Endothelial cell of umbilical vein (primary cell): ENCODE results near the gene KIAA0753. TPM values are rescaled to one million over a fixed set of nuclear protein-coding genes. Genes with fewer than 3 reads are reported as not detected.

Experiments used
- BruUV-seq: library from RNA; stranded (reverse); fragments of 400-500 nt; replicated peaks from 2 replicates; lab custom pipeline; 2021; lab: Mats Ljungman, UMichigan
- CTCF ChIA-PET: fragments of 300-600, 350-600 bp; sonication (Branson Sonifier 250); formaldehyde crosslinking; loops from one replicate; lab custom pipeline; 2021; ENCODE audit warnings: antibody characterized with exemption, inconsistent platforms; lab: Charles Lee
- POLR2A ChIA-PET: fragments of 300-600, 350-600 bp; sonication (Branson Sonifier 250); formaldehyde crosslinking; loops from one replicate; lab custom pipeline; 2021; ENCODE audit warnings: antibody characterized with exemption, inconsistent platforms; lab: Charles Lee
- DNase-seq: peaks from one replicate; pipeline ENCODE4 v3.0.0-alpha.2; 2011; ENCODE audit warnings: low read depth, low spot score
- FAIRE-seq: peaks from 2 replicates; lab custom pipeline; 2011; peaks lifted over from hg19 to GRCh38; lab: Jason Lieb, UNC
- H2AFZ ChIP-seq: 2 replicates; pipeline ENCODE4 v1.6.0; 2012; ENCODE audit warnings: low read depth, low read length, control low read depth, inconsistent platforms
- H3K27ac ChIP-seq: 2 replicates; pipeline ENCODE4 v1.5.1; 2011; ENCODE audit warnings: low read depth, mild to moderate bottlenecking, control low read depth, low read length, moderate library complexity; ENCODE audit not compliant: insufficient read depth
- H3K27me3 ChIP-seq, 2 experiments: 2 replicates each; pipeline versions ENCODE4 v1.6.0 to v1.6.1; 2011; ENCODE audit warnings: low read length in 2 of 2, mixed read lengths in 1 of 2; ENCODE audit not compliant: control insufficient read depth in 2 of 2, insufficient read depth in 2 of 2
- H3K36me3 ChIP-seq, 2 experiments: 2 replicates in 1 of 2; 3 replicates in 1 of 2; pipeline ENCODE4 v1.5.1; 2011; ENCODE audit warnings: low read length in 2 of 2, mild to moderate bottlenecking in 1 of 2, moderate library complexity in 1 of 2; ENCODE audit not compliant: control insufficient read depth in 2 of 2, insufficient read depth in 2 of 2; ENCODE audit errors: extremely low read depth in 1 of 2
- H3K4me1 ChIP-seq: 3 replicates; pipeline ENCODE4 v1.5.1; 2011; ENCODE audit warnings: mild to moderate bottlenecking, low read length; ENCODE audit not compliant: control insufficient read depth, insufficient read depth; ENCODE audit errors: extremely low read depth
- H3K4me2 ChIP-seq: 2 replicates; pipeline ENCODE4 v1.6.1; 2011; ENCODE audit warnings: low read length, control low read depth, mixed read lengths; ENCODE audit not compliant: insufficient read depth
- H3K4me3 ChIP-seq, 3 experiments: fragments of 200-600 bp in 1 of 3; sonication (generic), shearing (Covaris generic) in 1 of 3; replicated peaks in 1 of 3; 2 replicates each; pipeline ENCODE4 v1.5.1; 2011 to 2016; ENCODE audit warnings: control low read depth in 3 of 3, low read length in 3 of 3, mild to moderate bottlenecking in 2 of 3, inconsistent platforms in 1 of 3, low read depth in 1 of 3, moderate library complexity in 1 of 3; ENCODE audit not compliant: insufficient read depth in 1 of 3
- H3K79me2 ChIP-seq: 2 replicates; pipeline ENCODE4 v1.6.0; 2012; ENCODE audit warnings: low read length, inconsistent platforms; ENCODE audit not compliant: control insufficient read depth, insufficient read depth
- H3K9ac ChIP-seq: replicated peaks from 2 replicates; pipeline ENCODE3; 2011; ENCODE audit warnings: low read length, control low read depth; ENCODE audit not compliant: insufficient read depth; ENCODE audit errors: extremely low read depth
- H3K9me1 ChIP-seq: replicated peaks from 3 replicates; pipeline ENCODE4 v1.6.0; 2011; ENCODE audit warnings: mild to moderate bottlenecking, low read length; ENCODE audit not compliant: control insufficient read depth, insufficient read depth; ENCODE audit errors: extremely low read depth
- H3K9me3 ChIP-seq: replicated peaks from 2 replicates; pipeline ENCODE4 v1.5.1; 2012; ENCODE audit warnings: low read length, inconsistent platforms; ENCODE audit not compliant: control insufficient read depth, insufficient read depth
- H4K20me1 ChIP-seq: replicated peaks from 2 replicates; pipeline ENCODE3; 2011; ENCODE audit warnings: mild to moderate bottlenecking, low read length; ENCODE audit not compliant: control insufficient read depth, insufficient read depth; ENCODE audit errors: extremely low read depth
- EZH2 ChIP-seq: IDR thresholded peaks from 2 replicates; pipeline ENCODE4 v1.6.1; 2012; ENCODE audit warnings: borderline replicate concordance, low read depth, mild to moderate bottlenecking, moderate library complexity, low read length, inconsistent platforms; ENCODE audit not compliant: severe bottlenecking
- FOS ChIP-seq: IDR thresholded peaks from 2 replicates; pipeline ENCODE4 v1.6.1; 2011; ENCODE audit warnings: mild to moderate bottlenecking, low read length, moderate library complexity, borderline replicate concordance; ENCODE audit not compliant: insufficient read depth
- GATA2 ChIP-seq: IDR thresholded peaks from 2 replicates; pipeline ENCODE4 v1.7.0; 2011; ENCODE audit warnings: low read depth, mild to moderate bottlenecking, moderate library complexity, mixed read lengths, low read length; ENCODE audit not compliant: insufficient read length, insufficient read depth
- JUN ChIP-seq: IDR thresholded peaks from 2 replicates; pipeline ENCODE4 v1.6.1; 2011; ENCODE audit warnings: borderline replicate concordance, low read depth; ENCODE audit not compliant: insufficient read length, insufficient read depth
- MAX ChIP-seq: IDR thresholded peaks from 2 replicates; pipeline ENCODE4 v1.6.1; 2011; ENCODE audit not compliant: insufficient read depth, insufficient read length
- MYC ChIP-seq: IDR thresholded peaks from one replicate; pipeline ENCODE4 v1.6.1; 2011; ENCODE audit warnings: mild to moderate bottlenecking, low read depth, low read length
- POLR2A ChIP-seq: IDR thresholded peaks from 2 replicates; pipeline ENCODE4 v1.6.1; 2012; ENCODE audit warnings: low read depth, mild to moderate bottlenecking, control low read depth, low read length
- POLR2AphosphoS5 ChIP-seq: IDR thresholded peaks from 2 replicates; pipeline ENCODE4 v1.6.1; 2012; ENCODE audit warnings: low read depth, mild to moderate bottlenecking, control low read depth, low read length, moderate library complexity; ENCODE audit not compliant: insufficient read depth
- dilution Hi-C: fragments of 300-500 bp; cut with MboI; formaldehyde crosslinking; loops from one replicate; pipeline ENCODE4 v1.15.0; 2019; ENCODE audit warnings: low sequenced_read_pairs; ENCODE audit not compliant: extremely low pct_ligation_motif_present
- intact Hi-C: fragments of 100-400 bp; cut with micrococcal nuclease; formaldehyde crosslinking; loops from one replicate; pipeline ENCODE4 v1.10.0; 2022
- polyA plus RNA-seq, 4 experiments: library from polyadenylated mRNA; depleted of rRNA in 3 of 4; stranded (reverse) in 3 of 4; unstranded in 1 of 4; fragments of >200 nt; gene quantifications; 2 replicates each; pipeline versions ENCODE4 v1.2.1 to v1.2.3, GENCODE V29; 2011 to 2012; ENCODE audit warnings: missing spikeins in 1 of 4
- total RNA-seq: library from RNA; stranded (reverse); gene quantifications from 2 replicates; pipeline ENCODE4 v1.2.3, GENCODE V29; 2021
- TF ChIP-seq, protein P1 (sequence below), 2 donors: IDR thresholded peaks; 1 replicate in 1 of 2; 2 replicates in 1 of 2; pipeline ENCODE4 v1.5.1; 2011; ENCODE audit warnings: low read length in 2 of 2, mild to moderate bottlenecking in 2 of 2, moderate library complexity in 2 of 2, control low read depth in 1 of 2, inconsistent platforms in 1 of 2, low read depth in 1 of 2; ENCODE audit not compliant: insufficient read depth in 1 of 2; ENCODE audit errors: extremely low read depth in 1 of 2

Gene KIAA0753
- total and polyA plus RNA-seq, 2 donors (not counting 3 experiments of a cell fraction or from before 2014, with no cell fraction given): 5.3 to 23.9 TPM

DNA sequence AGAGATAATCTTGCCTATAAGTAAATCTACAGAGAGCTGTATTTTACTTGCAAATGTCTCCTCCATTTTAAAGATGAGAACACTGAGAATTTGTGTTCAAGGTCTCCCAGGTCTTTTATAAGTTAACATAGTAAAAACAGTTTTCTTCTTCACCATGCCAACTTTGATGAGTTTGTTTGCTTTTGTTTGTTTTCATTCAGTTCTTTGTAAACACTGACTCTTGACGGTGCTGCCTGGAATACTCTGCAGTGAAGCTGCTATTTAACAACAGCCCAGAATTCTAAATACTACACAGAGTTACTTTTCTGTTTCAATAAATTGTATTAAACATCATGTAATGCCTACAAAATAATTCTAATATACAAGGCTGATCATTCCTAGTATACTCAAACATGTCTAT lies 42.8 kb downstream of the KIAA0753 start:
- H3K9me3 ChIP-seq: no peaks in the 10 kb centered on the region
- ChIA-PET POLR2A (no interaction called here), CTCF (interaction anchor here (0.8 to 5.6 kb wide), 5 partner anchors 9 to 125 kb away, joined by 3 to 39 read pairs (median 4); no protein-coding TSS in a partner anchor)
- no peak for FAIRE-seq
- no peaks in the 10 kb centered on the region for H3K79me2 ChIP-seq
- H3K36me3 ChIP-seq: peaks cover 7 to 18% of the 10 kb centered on the region in 2 experiments
- no peaks in the 10 kb centered on the region for H3K9me1 ChIP-seq
- no peak overlapping the region for H3K9ac ChIP-seq
- no peaks in the 10 kb centered on the region for H4K20me1 ChIP-seq
- dilution Hi-C loops (no loop called here), intact Hi-C loops (no loop called here)
- no peak overlapping the region for H3K4me3 ChIP-seq
- BruUV-seq: no TSS peak
- H2AFZ ChIP-seq: no peak overlapping the region
- no peaks in the 10 kb centered on the region for H3K4me1 ChIP-seq
- no peak overlapping the region for H3K4me2 ChIP-seq
- TF ChIP-seq GATA2 (no peak), MYC (no peak), MAX (no peak), JUN (no peak), POLR2AphosphoS5 (no peak), EZH2 (no peak), FOS (no peak), POLR2A (no peak)
- TF ChIP-seq, protein P1, sequence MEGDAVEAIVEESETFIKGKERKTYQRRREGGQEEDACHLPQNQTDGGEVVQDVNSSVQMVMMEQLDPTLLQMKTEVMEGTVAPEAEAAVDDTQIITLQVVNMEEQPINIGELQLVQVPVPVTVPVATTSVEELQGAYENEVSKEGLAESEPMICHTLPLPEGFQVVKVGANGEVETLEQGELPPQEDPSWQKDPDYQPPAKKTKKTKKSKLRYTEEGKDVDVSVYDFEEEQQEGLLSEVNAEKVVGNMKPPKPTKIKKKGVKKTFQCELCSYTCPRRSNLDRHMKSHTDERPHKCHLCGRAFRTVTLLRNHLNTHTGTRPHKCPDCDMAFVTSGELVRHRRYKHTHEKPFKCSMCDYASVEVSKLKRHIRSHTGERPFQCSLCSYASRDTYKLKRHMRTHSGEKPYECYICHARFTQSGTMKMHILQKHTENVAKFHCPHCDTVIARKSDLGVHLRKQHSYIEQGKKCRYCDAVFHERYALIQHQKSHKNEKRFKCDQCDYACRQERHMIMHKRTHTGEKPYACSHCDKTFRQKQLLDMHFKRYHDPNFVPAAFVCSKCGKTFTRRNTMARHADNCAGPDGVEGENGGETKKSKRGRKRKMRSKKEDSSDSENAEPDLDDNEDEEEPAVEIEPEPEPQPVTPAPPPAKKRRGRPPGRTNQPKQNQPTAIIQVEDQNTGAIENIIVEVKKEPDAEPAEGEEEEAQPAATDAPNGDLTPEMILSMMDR (IDR thresholded peaks at IDR 0.05; ENCODE audit: extremely low read depth in 1 of 2, insufficient read depth in 1 of 2, low read depth in 1 of 2, low read length in 2 of 2): no peak
- no peaks in the 10 kb centered on the region for H3K27me3 ChIP-seq
- DNase-seq: no peak
- H3K27ac ChIP-seq: no peak overlapping the region
